Body of pancreas (tissue), 4 donors: ENCODE results near the gene DENND4B. TPM values are rescaled to one million over a fixed set of nuclear protein-coding genes. Genes with fewer than 3 reads are reported as not detected.
A peak's percentile ranks its signal among the peaks of the same experiment; 100 is the strongest.

ENCODE experiments used
- ATAC-seq: fragments of 150-250 bp; one replicate; pipeline ENCODE4 v1.9.1; 2016
- DNase-seq, 4 donors: peaks; one replicate each; pipeline ENCODE4 v3.0.0-alpha.2; 2019
- H3K27ac ChIP-seq, 4 donors: fragments of 200-600 bp; sonication (generic); 1 replicate in 3 of 4; 2 replicates in 1 of 4; pipeline versions ENCODE4 v1.5.1 to v1.6.1; 2016 to 2019; ENCODE audit warnings: mild to moderate bottlenecking in 1 of 4, mixed read lengths in 1 of 4, moderate library complexity in 1 of 4
- H3K27me3 ChIP-seq, 2 donors: fragments of 200-600 bp; sonication (generic); one replicate each; pipeline ENCODE4 v1.6.0; 2016; ENCODE audit warnings: mild to moderate bottlenecking in 1 of 2
- H3K36me3 ChIP-seq, 2 donors: fragments of 200-600 bp; sonication (generic); replicated peaks in 1 of 2; 2 replicates each; pipeline ENCODE4 v1.5.1; 2016; ENCODE audit warnings: low read depth in 2 of 2; ENCODE audit not compliant: insufficient read depth in 1 of 2
- H3K4me1 ChIP-seq: fragments of 200-600 bp; sonication (generic); one replicate; pipeline ENCODE4 v1.6.0; 2016
- H3K4me3 ChIP-seq, 2 donors: fragments of 200-600 bp; sonication (generic); 1 replicate in 1 of 2; 2 replicates in 1 of 2; pipeline ENCODE4 v1.5.1; 2016 to 2019
- H3K9me3 ChIP-seq, 3 donors: fragments of 200-600 bp; sonication (generic); 1 replicate in 2 of 3; 2 replicates in 1 of 3; pipeline ENCODE4 v1.5.1; 2016
- POLR2A ChIP-seq, 3 donors: fragments of 450-650 bp; IDR thresholded peaks; one replicate each; pipeline ENCODE4 v1.6.1; 2016; ENCODE audit warnings: antibody characterized with exemption in 3 of 3, mild to moderate bottlenecking in 2 of 3
- WGBS, 2 donors: methylation state at CpG; one replicate each; pipeline ENCODE4 v1.1.5; 2017; 5-methylcytosine and 5-hydroxymethylcytosine counted together
- intact Hi-C: fragments of 100-400 bp; cut with DNase I; formaldehyde crosslinking; loops from one replicate; pipeline ENCODE4 v1.15.1; 2023
- total RNA-seq, 2 donors: library from RNA; depleted of rRNA; stranded (reverse); fragments of >200 nt; gene quantifications; one replicate each; pipeline ENCODE4 v1.1.0, GENCODE V29; 2016
- TF ChIP-seq, protein P1 (sequence below), 7 experiments: fragments of 450-650 bp in 4 of 7; fragments of 200-600 bp in 3 of 7; sonication (generic) in 3 of 7; IDR thresholded peaks; one replicate each; pipeline ENCODE4 v1.5.1; 2016 to 2019; ENCODE audit warnings: antibody characterized with exemption in 7 of 7

The DENND4B gene
- total RNA-seq, 2 donors from 2014 or later, result 33.2 to 54.7 TPM

DNA sequence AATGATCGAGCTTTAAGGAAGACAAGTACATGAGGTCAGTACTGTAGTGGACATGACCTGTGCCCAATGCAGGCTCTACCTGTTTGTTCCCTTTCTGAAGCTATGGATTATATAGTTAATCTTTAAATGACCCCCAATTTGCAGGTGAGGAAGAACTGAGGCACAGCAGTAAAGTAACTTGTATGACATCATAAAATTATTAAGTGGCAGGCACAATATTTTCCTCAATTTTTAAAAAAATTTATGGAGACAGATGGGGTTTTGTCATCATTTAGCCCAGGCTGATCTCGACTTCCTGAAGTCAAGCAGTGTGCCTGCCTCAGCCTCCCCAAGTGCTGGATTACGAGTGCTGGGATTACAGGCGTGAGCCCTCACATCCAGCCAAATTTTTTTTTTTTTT, 20.1 kb downstream of the DENND4B start:
- intact Hi-C loops, result no loop called here
- no peaks in the 10 kb centered on the region for H3K9me3 ChIP-seq
- no peak for TF ChIP-seq POLR2A (IDR thresholded peaks at IDR 0.05)
- TF ChIP-seq, protein P1, sequence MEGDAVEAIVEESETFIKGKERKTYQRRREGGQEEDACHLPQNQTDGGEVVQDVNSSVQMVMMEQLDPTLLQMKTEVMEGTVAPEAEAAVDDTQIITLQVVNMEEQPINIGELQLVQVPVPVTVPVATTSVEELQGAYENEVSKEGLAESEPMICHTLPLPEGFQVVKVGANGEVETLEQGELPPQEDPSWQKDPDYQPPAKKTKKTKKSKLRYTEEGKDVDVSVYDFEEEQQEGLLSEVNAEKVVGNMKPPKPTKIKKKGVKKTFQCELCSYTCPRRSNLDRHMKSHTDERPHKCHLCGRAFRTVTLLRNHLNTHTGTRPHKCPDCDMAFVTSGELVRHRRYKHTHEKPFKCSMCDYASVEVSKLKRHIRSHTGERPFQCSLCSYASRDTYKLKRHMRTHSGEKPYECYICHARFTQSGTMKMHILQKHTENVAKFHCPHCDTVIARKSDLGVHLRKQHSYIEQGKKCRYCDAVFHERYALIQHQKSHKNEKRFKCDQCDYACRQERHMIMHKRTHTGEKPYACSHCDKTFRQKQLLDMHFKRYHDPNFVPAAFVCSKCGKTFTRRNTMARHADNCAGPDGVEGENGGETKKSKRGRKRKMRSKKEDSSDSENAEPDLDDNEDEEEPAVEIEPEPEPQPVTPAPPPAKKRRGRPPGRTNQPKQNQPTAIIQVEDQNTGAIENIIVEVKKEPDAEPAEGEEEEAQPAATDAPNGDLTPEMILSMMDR (IDR thresholded peaks at IDR 0.05), result no peak
- WGBS, 2 donors, result 68 to 76% methylated on average over 4 of the region's 4 CpGs
- DNase-seq, result no peak
- H3K36me3 ChIP-seq, result peaks cover 0 to 6% of the 10 kb centered on the region in 2 donors
- H3K4me3 ChIP-seq, result no peak overlapping the region
- peaks cover 13% of the 10 kb centered on the region for H3K4me1 ChIP-seq
- ATAC-seq, result no peak
- no peak overlapping the region for H3K27ac ChIP-seq
- no peaks in the 10 kb centered on the region for H3K27me3 ChIP-seq

DNA sequence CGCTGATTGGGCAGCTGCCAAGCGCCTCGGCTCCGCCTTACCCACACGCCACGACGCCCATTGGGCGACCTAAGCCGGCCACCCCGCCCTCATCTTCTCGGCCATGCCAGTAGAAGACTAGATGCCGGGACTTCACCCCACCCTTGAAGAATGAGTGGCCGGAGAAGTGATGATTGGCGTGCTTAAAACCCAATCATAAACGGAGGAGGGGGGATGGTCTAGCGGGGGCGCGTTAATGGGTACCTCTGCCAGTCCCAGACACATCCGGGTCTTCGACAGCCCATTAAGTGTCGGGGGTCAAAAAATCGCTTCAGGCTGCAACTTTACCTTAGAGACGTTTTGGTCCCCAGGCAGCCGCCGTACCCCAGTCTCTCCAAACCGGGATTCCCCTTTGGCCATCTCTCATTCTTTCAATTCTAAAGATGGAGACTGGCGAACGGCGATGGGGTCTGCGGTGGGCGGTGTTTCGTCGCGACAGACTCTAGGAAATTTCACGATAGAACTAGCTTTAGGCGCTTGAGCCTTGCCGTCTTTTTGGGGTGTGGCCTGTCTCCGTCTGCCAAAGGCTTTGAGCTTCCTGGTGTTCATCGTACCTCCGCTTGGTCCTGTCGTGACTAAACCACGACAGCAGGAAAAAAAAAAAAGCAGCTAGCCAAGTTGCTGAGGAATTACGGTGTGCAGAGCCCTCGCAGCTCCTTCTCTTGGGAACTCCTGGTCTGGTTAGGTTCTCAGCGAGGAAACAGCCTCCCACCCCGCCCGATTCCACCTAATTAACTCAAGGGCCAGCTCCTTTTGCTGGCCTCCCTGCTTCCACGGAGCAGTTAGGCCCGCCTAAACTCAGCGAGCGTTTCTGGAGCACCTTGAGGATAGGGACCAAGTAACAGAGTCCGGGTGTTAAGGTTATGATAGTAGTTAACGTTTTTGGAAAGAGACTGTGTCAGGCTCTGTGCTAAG, 23.3 kb downstream of the DENND4B start, which contains the start of gene GATAD2B:
Gene GATAD2B (minus strand): TSS at position 1 of the 954 bp plus-strand sequence. CDS start 94,625 bp downstream, outside the sequence.
- ATAC-seq (peak; percentile 97), DNase-seq (peak; percentile 99 to 100 (median 100))
- WGBS, 2 donors, result 0 to 1% methylated on average over 30 to 53 of the region's 53 CpGs
- TF ChIP-seq POLR2A (IDR thresholded peaks at IDR 0.05), result peak in 2 of 3 donors; percentile 41 to 49
- TF ChIP-seq, protein P1 (IDR thresholded peaks at IDR 0.05), result peak in 1 of 7 experiments; percentile 10
- Histone ChIP-seq H3K27me3 (no peaks in the 10 kb centered on the region), H3K4me1 (peaks cover 38% of the 10 kb centered on the region), H3K36me3 (no peaks in the 10 kb centered on the region), H3K27ac (peak within 1 kb of the TSS; percentile 79 to 90 (median 84)), H3K4me3 (peak within 1 kb of the TSS; percentile 80 to 99), H3K9me3 (no peaks in the 10 kb centered on the region)
- intact Hi-C loops, result no loop called here

DNA sequence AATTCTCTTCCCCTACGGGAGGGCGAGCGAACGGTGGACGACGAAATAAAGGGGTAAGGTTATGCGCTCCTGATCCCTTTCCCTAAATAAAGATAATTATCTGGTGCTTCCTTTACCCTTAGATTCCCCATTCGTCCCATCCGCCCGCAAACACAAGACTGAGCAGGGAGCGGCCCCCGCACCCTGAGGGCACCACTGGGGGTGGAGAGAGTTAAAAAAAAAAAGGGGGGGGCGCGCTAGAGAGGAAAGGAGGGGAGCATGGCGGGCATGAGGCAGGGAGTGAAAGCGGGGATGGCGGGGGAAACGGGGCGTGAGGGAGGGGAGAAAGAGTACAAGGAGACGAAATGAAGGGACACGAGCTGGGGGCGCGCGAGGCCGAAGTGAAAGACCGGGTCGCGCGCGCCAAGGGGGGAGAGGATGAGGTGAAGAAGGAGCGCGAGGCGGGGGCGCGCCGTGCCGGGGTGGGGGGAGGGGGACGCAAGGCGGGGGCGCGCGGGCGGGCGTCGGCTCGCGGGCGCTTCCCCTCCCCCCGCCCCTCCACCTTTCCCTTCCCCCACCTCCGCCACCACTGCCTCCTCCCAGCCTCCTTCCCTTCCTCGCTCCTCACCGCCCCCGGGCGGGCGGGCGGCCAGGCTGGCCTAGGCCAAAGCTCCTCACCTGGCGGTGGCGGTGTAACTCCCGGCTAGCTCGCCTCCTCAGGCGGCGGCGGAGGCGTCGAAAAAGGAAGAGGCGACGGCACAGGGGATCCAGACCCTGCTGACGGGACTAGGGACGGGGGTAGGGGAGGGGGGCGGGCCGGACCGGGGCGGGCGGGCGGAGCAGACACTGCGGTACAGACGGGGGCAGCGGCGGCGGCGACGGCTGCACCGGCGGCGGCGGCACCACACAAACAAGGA, 24.2 kb downstream of the DENND4B start:
- Histone ChIP-seq H3K9me3 (no peaks in the 10 kb centered on the region), H3K27me3 (no peaks in the 10 kb centered on the region), H3K4me1 (peaks cover 38% of the 10 kb centered on the region), H3K36me3 (no peaks in the 10 kb centered on the region), H3K4me3 (peak overlapping the region; percentile 80 to 99), H3K27ac (peak overlapping the region; percentile 70 to 90 (median 82))
- DNase-seq (peak in 1 of 4 donors; percentile 30), ATAC-seq (peak; percentile 45)
- intact Hi-C loops, result no loop called here
- WGBS, 2 donors, result 0 to 1% methylated on average over 33 to 54 of the region's 86 CpGs
- TF ChIP-seq POLR2A (IDR thresholded peaks at IDR 0.05), result no peak
- TF ChIP-seq, protein P1 (IDR thresholded peaks at IDR 0.05), result peak in 3 of 7 experiments; percentile 12 to 26 (median 26)

DNA sequence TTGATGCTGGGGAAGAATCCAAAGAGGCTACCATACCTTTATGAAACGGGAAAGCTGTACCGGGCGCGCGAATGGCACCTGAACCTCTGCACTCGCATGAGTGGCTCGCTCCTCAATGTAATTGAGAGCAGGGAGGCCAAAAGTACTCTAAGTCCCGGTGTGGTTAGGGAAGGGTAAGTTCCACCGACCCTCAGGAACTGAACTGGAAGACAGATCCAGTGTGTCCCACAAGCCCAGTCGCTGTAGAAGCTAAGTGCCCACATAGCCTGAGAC, 24.8 kb downstream of the DENND4B start:
- no peak for ATAC-seq
- no peaks in the 10 kb centered on the region for H3K9me3 ChIP-seq
- WGBS, 2 donors, result 0 to 1% methylated on average over 2 to 10 of the region's 10 CpGs
- H3K27ac ChIP-seq, result peak overlapping the region in 3 of 4 donors; percentile 70 to 90 (median 86)
- no peaks in the 10 kb centered on the region for H3K27me3 ChIP-seq
- peak overlapping the region; percentile 80 to 99 for H3K4me3 ChIP-seq
- intact Hi-C loops, result no loop called here
- H3K4me1 ChIP-seq, result peaks cover 38% of the 10 kb centered on the region
- TF ChIP-seq, protein P1 (IDR thresholded peaks at IDR 0.05), result no peak
- no peak for TF ChIP-seq POLR2A (IDR thresholded peaks at IDR 0.05)
- no peak for DNase-seq
- no peaks in the 10 kb centered on the region for H3K36me3 ChIP-seq
